HEK293 (cell line): Measurements from ENCODE around the gene MUC5AC.

Experiments
- CTCF ChIP-seq: fragments of 450-650 bp; formaldehyde crosslinking; IDR thresholded peaks from 2 replicates; pipeline ENCODE4 v1.5.1; 2016; ENCODE audit warnings: missing biosample characterization, missing genetic modification characterization
- ELK4 ChIP-seq: IDR thresholded peaks from 2 replicates; pipeline ENCODE4 v1.6.1; 2011; ENCODE audit warnings: mild to moderate bottlenecking, low read depth, low read length, borderline replicate concordance
- PBX3 ChIP-seq: sonication (generic); formaldehyde crosslinking; IDR thresholded peaks from 2 replicates; pipeline ENCODE4 v1.8.1; 2022; ENCODE audit warnings: mild to moderate bottlenecking, moderate library complexity, missing genetic modification reagents
- REST ChIP-seq: fragments of 450-650 bp; formaldehyde crosslinking; IDR thresholded peaks from 2 replicates; pipeline ENCODE4 v1.5.1; 2016; ENCODE audit warnings: missing biosample characterization, missing genetic modification characterization
- TCF7L2 ChIP-seq: IDR thresholded peaks from 2 replicates; pipeline ENCODE4 v1.6.1; 2011; ENCODE audit warnings: low read depth, mild to moderate bottlenecking, inconsistent platforms, low read length, moderate library complexity, borderline replicate concordance
- ZNF121 ChIP-seq: fragments of 450-650 bp; formaldehyde crosslinking; IDR thresholded peaks from 2 replicates; pipeline ENCODE4 v1.5.1; 2016; ENCODE audit warnings: missing biosample characterization, missing genetic modification characterization
- ZNF311 ChIP-seq: fragments of 450-650 bp; formaldehyde crosslinking; IDR thresholded peaks from 2 replicates; pipeline ENCODE4 v1.5.1; 2017; ENCODE audit warnings: missing biosample characterization, missing genetic modification characterization, borderline replicate concordance
- ZNF558 ChIP-seq: fragments of 450-650 bp; formaldehyde crosslinking; IDR thresholded peaks from 2 replicates; pipeline ENCODE4 v1.5.1; 2016; ENCODE audit warnings: missing biosample characterization, missing genetic modification characterization
- ZNF639 ChIP-seq: fragments of 450-650 bp; formaldehyde crosslinking; IDR thresholded peaks from 2 replicates; pipeline ENCODE4 v1.5.1; 2016; ENCODE audit warnings: missing biosample characterization, missing genetic modification characterization
- ZNF785 ChIP-seq: fragments of 450-650 bp; formaldehyde crosslinking; IDR thresholded peaks from 2 replicates; pipeline ENCODE4 v1.5.1; 2016; ENCODE audit warnings: missing biosample characterization, missing genetic modification characterization
- TF ChIP-seq, protein P1 (sequence below): fragments of 450-650 bp; formaldehyde crosslinking; IDR thresholded peaks from 2 replicates; pipeline ENCODE4 v1.5.1; 2017; ENCODE audit warnings: missing biosample characterization, missing genetic modification characterization
- TF ChIP-seq, protein P2 (sequence below): fragments of 450-650 bp; formaldehyde crosslinking; IDR thresholded peaks from 2 replicates; pipeline ENCODE4 v1.5.1; 2016; ENCODE audit warnings: missing biosample characterization, missing genetic modification characterization, low read depth
- TF ChIP-seq, protein P3 (sequence below): fragments of 450-650 bp; formaldehyde crosslinking; IDR thresholded peaks from 2 replicates; pipeline ENCODE4 v1.5.1; 2016; ENCODE audit warnings: missing biosample characterization, missing genetic modification characterization, low read depth

- TF ChIP-seq CTCF (tag by site-specific recombination) (no peak), ZNF785 (tag by site-specific recombination) (no peak), TCF7L2 (no peak), ZNF639 (tag by site-specific recombination) (no peak), ZNF558 (tag by site-specific recombination) (no peak), PBX3 (no peak), ZNF121 (tag by site-specific recombination) (no peak), ELK4 (no peak), ZNF311 (tag by site-specific recombination) (no peak), REST (tag by site-specific recombination) (no peak)
- TF ChIP-seq, protein P1, sequence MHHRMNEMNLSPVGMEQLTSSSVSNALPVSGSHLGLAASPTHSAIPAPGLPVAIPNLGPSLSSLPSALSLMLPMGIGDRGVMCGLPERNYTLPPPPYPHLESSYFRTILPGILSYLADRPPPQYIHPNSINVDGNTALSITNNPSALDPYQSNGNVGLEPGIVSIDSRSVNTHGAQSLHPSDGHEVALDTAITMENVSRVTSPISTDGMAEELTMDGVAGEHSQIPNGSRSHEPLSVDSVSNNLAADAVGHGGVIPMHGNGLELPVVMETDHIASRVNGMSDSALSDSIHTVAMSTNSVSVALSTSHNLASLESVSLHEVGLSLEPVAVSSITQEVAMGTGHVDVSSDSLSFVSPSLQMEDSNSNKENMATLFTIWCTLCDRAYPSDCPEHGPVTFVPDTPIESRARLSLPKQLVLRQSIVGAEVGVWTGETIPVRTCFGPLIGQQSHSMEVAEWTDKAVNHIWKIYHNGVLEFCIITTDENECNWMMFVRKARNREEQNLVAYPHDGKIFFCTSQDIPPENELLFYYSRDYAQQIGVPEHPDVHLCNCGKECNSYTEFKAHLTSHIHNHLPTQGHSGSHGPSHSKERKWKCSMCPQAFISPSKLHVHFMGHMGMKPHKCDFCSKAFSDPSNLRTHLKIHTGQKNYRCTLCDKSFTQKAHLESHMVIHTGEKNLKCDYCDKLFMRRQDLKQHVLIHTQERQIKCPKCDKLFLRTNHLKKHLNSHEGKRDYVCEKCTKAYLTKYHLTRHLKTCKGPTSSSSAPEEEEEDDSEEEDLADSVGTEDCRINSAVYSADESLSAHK (tag by site-specific recombination) = no peak
- TF ChIP-seq, protein P2, sequence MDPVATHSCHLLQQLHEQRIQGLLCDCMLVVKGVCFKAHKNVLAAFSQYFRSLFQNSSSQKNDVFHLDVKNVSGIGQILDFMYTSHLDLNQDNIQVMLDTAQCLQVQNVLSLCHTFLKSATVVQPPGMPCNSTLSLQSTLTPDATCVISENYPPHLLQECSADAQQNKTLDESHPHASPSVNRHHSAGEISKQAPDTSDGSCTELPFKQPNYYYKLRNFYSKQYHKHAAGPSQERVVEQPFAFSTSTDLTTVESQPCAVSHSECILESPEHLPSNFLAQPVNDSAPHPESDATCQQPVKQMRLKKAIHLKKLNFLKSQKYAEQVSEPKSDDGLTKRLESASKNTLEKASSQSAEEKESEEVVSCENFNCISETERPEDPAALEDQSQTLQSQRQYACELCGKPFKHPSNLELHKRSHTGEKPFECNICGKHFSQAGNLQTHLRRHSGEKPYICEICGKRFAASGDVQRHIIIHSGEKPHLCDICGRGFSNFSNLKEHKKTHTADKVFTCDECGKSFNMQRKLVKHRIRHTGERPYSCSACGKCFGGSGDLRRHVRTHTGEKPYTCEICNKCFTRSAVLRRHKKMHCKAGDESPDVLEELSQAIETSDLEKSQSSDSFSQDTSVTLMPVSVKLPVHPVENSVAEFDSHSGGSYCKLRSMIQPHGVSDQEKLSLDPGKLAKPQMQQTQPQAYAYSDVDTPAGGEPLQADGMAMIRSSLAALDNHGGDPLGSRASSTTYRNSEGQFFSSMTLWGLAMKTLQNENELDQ (tag by site-specific recombination) = no peak
- TF ChIP-seq, protein P3, sequence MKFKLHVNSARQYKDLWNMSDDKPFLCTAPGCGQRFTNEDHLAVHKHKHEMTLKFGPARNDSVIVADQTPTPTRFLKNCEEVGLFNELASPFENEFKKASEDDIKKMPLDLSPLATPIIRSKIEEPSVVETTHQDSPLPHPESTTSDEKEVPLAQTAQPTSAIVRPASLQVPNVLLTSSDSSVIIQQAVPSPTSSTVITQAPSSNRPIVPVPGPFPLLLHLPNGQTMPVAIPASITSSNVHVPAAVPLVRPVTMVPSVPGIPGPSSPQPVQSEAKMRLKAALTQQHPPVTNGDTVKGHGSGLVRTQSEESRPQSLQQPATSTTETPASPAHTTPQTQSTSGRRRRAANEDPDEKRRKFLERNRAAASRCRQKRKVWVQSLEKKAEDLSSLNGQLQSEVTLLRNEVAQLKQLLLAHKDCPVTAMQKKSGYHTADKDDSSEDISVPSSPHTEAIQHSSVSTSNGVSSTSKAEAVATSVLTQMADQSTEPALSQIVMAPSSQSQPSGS = no peak
These were observed 71.2 kb downstream of the MUC5AC start for GRCh38 chr11:1228921-1229451.
